IMR-90 (cell line): ENCODE results near the gene MOCS2.

Experiments used
- BHLHE40 ChIP-seq: fragments of 150-350 bp; IDR thresholded peaks from 2 replicates; pipeline ENCODE4 v1.6.1; 2016; ENCODE audit warnings: mild to moderate bottlenecking, low read depth, low read length
- CEBPB ChIP-seq: IDR thresholded peaks from 2 replicates; pipeline ENCODE4 v1.6.1; 2012; ENCODE audit warnings: low read depth, low read length, improper control_type of control experiment
- CHD1 ChIP-seq: IDR thresholded peaks from 2 replicates; pipeline ENCODE4 v1.6.1; 2012; ENCODE audit warnings: low read depth, low read length, improper control_type of control experiment
- MXI1 ChIP-seq: IDR thresholded peaks from 2 replicates; pipeline ENCODE4 v1.6.1; 2012; ENCODE audit warnings: low read depth, mild to moderate bottlenecking, low read length, moderate library complexity, borderline replicate concordance
- POLR2A ChIP-seq: IDR thresholded peaks from 2 replicates; pipeline ENCODE4 v1.6.1; 2012; ENCODE audit warnings: mild to moderate bottlenecking, low read depth, low read length
- RAD21 ChIP-seq: IDR thresholded peaks from 2 replicates; pipeline ENCODE4 v1.6.1; 2012; ENCODE audit warnings: low read length, improper control_type of control experiment
- RCOR1 ChIP-seq: IDR thresholded peaks from 2 replicates; pipeline ENCODE4 v1.6.1; 2012; ENCODE audit warnings: mild to moderate bottlenecking, low read length, improper control_type of control experiment; ENCODE audit not compliant: insufficient replicate concordance
- RFX5 ChIP-seq: IDR thresholded peaks from 2 replicates; pipeline ENCODE4 v1.8.0; 2012; ENCODE audit warnings: low read depth, mild to moderate bottlenecking, low read length, moderate library complexity
- SMC3 ChIP-seq: fragments of 150-350 bp; IDR thresholded peaks from 2 replicates; pipeline ENCODE4 v1.6.1; 2016; ENCODE audit warnings: low read depth, mild to moderate bottlenecking, antibody characterized with exemption, low read length, moderate library complexity
- TF ChIP-seq, protein P1 (sequence below): conservative IDR thresholded peaks from 2 replicates; pipeline ENCODE4 v1.5.1; 2012; ENCODE audit warnings: mild to moderate bottlenecking, low read depth, low read length, improper control_type of control experiment
- TF ChIP-seq, protein P2 (sequence below): fragments of 150-350 bp; IDR thresholded peaks from 2 replicates; pipeline ENCODE4 v1.6.1; 2016; ENCODE audit warnings: low read depth, mild to moderate bottlenecking, low read length, moderate library complexity, borderline replicate concordance
- TF ChIP-seq, protein P3 (sequence below): fragments of 150-350 bp; IDR thresholded peaks from 2 replicates; pipeline ENCODE4 v1.6.1; 2017; ENCODE audit warnings: mild to moderate bottlenecking, antibody characterized with exemption, low read length, low read depth

DNA sequence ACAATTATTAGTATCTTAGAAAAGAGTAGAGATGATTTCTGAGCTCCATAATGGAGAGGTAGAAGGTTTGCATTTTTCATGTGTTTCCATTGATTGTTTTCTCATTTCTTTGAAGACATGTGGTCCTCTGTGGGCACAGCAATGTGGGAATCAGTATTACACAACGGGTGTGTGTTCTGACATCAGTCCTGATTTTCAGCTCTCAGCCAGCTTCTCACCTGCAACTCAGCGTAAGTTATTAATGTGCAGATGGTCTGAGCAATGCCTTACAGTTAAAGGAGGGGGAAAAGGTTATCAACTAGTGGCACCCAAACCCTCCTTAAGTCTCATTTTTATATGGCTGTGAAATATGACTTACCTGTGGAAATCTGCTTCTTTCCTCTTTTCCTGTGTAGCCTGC, 61.3 kb downstream of the MOCS2 start:
- TF ChIP-seq, protein P1, sequence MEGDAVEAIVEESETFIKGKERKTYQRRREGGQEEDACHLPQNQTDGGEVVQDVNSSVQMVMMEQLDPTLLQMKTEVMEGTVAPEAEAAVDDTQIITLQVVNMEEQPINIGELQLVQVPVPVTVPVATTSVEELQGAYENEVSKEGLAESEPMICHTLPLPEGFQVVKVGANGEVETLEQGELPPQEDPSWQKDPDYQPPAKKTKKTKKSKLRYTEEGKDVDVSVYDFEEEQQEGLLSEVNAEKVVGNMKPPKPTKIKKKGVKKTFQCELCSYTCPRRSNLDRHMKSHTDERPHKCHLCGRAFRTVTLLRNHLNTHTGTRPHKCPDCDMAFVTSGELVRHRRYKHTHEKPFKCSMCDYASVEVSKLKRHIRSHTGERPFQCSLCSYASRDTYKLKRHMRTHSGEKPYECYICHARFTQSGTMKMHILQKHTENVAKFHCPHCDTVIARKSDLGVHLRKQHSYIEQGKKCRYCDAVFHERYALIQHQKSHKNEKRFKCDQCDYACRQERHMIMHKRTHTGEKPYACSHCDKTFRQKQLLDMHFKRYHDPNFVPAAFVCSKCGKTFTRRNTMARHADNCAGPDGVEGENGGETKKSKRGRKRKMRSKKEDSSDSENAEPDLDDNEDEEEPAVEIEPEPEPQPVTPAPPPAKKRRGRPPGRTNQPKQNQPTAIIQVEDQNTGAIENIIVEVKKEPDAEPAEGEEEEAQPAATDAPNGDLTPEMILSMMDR = no peak
- TF ChIP-seq BHLHE40 (no peak), MXI1 (no peak), SMC3 (no peak), RCOR1 (no peak), POLR2A (no peak), RAD21 (no peak), RFX5 (no peak), CHD1 (no peak), CEBPB (no peak)
- TF ChIP-seq, protein P2, sequence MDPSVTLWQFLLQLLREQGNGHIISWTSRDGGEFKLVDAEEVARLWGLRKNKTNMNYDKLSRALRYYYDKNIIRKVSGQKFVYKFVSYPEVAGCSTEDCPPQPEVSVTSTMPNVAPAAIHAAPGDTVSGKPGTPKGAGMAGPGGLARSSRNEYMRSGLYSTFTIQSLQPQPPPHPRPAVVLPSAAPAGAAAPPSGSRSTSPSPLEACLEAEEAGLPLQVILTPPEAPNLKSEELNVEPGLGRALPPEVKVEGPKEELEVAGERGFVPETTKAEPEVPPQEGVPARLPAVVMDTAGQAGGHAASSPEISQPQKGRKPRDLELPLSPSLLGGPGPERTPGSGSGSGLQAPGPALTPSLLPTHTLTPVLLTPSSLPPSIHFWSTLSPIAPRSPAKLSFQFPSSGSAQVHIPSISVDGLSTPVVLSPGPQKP = no peak
- TF ChIP-seq, protein P3, sequence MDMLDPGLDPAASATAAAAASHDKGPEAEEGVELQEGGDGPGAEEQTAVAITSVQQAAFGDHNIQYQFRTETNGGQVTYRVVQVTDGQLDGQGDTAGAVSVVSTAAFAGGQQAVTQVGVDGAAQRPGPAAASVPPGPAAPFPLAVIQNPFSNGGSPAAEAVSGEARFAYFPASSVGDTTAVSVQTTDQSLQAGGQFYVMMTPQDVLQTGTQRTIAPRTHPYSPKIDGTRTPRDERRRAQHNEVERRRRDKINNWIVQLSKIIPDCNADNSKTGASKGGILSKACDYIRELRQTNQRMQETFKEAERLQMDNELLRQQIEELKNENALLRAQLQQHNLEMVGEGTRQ = no peak
